ENCODE results near the gene SMIM30. TPM values are rescaled to one million over a fixed set of nuclear protein-coding genes. Genes with fewer than 3 reads are reported as not detected.

The SMIM30 gene
- total and polyA plus RNA-seq, 2 experiments from 2014 or later: 74.0 to 92.0 TPM

GRCh38 chr7:113143486-113144257, 25.3 kb upstream of the SMIM30 start:
- H3K9me3 ChIP-seq (ENCODE audit: low read depth): no peaks in the 10 kb centered on the region
- no peaks in the 10 kb centered on the region for H3K36me3 ChIP-seq (replicated peaks; ENCODE audit: insufficient read depth, low read depth)
- H3K79me2 ChIP-seq: no peaks in the 10 kb centered on the region
- H3K9me2 ChIP-seq (replicated peaks; ENCODE audit: insufficient read depth): no peaks in the 10 kb centered on the region
- no peaks in the 10 kb centered on the region for H3K4me1 ChIP-seq (ENCODE audit: insufficient read depth)
- DNase-seq (ENCODE audit: low spot score): no peak
- H3K27ac ChIP-seq: no peak overlapping the region
- no peaks in the 10 kb centered on the region for H4K20me1 ChIP-seq (ENCODE audit: insufficient read depth, poor library complexity, severe bottlenecking)
- WGBS (ENCODE audit: low lambda C conversion rate, missing lambda C conversion rate): 84% methylated on average over 2 of the region's 2 CpGs
- H2AFZ ChIP-seq: no peak overlapping the region
- no peak overlapping the region for H3K4me3 ChIP-seq
- TF ChIP-seq CTCF (IDR thresholded peaks at IDR 0.05; ENCODE audit: poor library complexity) (no peak), EZH2 (IDR thresholded peaks at IDR 0.05; ENCODE audit: borderline replicate concordance) (no peak)
- no peaks in the 10 kb centered on the region for H3K27me3 ChIP-seq
- no peak overlapping the region for H3K4me2 ChIP-seq

DNA sequence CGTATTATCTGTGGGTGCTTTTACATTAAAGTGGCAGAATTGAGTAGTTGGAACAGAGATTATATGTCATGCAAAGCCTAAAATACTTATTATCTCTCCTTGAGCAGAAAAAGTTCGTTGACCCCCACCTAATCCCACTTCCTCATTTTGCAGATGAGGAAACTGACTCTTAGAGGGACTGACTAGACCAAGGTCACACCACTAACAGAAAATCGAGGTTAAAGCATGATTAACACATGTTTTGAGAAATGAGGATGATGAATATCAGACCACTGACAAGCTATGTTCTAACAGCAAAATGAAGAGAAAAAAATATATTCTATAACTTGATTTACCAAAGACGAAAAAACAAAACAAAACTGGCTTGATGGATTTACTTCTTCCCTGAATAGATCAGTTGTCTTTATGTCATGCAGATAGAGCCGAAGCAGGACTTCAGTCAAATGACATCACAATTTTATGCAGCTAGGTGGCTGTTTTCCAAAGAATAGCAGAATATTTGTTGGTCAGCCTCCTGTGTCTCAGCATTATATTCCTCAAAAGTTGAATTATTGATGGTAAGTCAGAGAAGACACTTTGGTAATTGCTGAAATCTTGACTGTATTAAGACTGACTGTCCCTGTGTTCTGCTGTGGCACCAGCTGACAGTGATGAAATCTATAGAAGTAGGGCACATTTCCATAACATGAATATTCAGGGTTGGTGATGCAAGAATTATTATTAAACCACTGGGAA, 24.2 kb upstream of the SMIM30 start:
- H3K27me3 ChIP-seq: no peaks in the 10 kb centered on the region
- no peaks in the 10 kb centered on the region for H3K79me2 ChIP-seq
- no peak overlapping the region for H2AFZ ChIP-seq
- H3K36me3 ChIP-seq (replicated peaks; ENCODE audit: insufficient read depth, low read depth): no peaks in the 10 kb centered on the region
- no peak overlapping the region for H3K4me3 ChIP-seq
- H4K20me1 ChIP-seq (ENCODE audit: insufficient read depth, poor library complexity, severe bottlenecking): no peaks in the 10 kb centered on the region
- no peaks in the 10 kb centered on the region for H3K9me2 ChIP-seq (replicated peaks; ENCODE audit: insufficient read depth)
- H3K4me2 ChIP-seq: no peak overlapping the region
- no peak overlapping the region for H3K27ac ChIP-seq
- no peaks in the 10 kb centered on the region for H3K4me1 ChIP-seq (ENCODE audit: insufficient read depth)
- H3K9me3 ChIP-seq (ENCODE audit: low read depth): no peaks in the 10 kb centered on the region
- WGBS (ENCODE audit: low lambda C conversion rate, missing lambda C conversion rate): 75% methylated on average over 5 of the region's 5 CpGs
- TF ChIP-seq EZH2 (IDR thresholded peaks at IDR 0.05; ENCODE audit: borderline replicate concordance): no peak
- DNase-seq (ENCODE audit: low spot score): no peak

DNA sequence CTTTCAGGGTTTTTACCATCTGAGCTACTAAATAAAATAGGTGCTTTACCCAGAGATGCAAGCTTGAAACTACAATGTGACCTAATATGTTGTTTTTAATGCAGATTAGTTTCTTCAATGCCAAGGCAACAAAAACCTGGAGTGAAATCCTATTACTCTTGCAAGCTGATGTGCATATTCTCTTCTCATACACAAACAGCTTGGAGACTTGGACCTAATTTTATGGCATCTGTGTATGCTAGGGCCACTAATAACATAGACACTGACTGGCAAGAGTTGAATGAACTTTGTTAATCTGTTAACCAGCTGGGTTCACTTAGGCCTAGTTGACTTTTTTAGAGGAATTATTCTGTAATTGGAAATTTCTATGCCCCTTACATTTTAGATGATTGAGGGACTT, 23.4 kb upstream of the SMIM30 start:
- Histone ChIP-seq H3K36me3 (replicated peaks; ENCODE audit: insufficient read depth, low read depth) (no peaks in the 10 kb centered on the region), H3K4me3 (no peak overlapping the region), H3K9me2 (replicated peaks; ENCODE audit: insufficient read depth) (no peaks in the 10 kb centered on the region), H3K27ac (no peak overlapping the region), H3K4me1 (ENCODE audit: insufficient read depth) (no peaks in the 10 kb centered on the region), H3K27me3 (no peaks in the 10 kb centered on the region), H3K4me2 (no peak overlapping the region), H3K9me3 (ENCODE audit: low read depth) (no peaks in the 10 kb centered on the region), H4K20me1 (ENCODE audit: insufficient read depth, poor library complexity, severe bottlenecking) (no peaks in the 10 kb centered on the region), H3K79me2 (no peaks in the 10 kb centered on the region), H2AFZ (no peak overlapping the region)
- TF ChIP-seq EZH2phosphoT487 (IDR thresholded peaks at IDR 0.05; ENCODE audit: low read depth, severe bottlenecking, unreplicated experiment) (no peak), EZH2 (IDR thresholded peaks at IDR 0.05; ENCODE audit: borderline replicate concordance) (no peak), CTCF (IDR thresholded peaks at IDR 0.05; ENCODE audit: poor library complexity) (no peak)
- no peak for DNase-seq (ENCODE audit: low spot score)

DNA sequence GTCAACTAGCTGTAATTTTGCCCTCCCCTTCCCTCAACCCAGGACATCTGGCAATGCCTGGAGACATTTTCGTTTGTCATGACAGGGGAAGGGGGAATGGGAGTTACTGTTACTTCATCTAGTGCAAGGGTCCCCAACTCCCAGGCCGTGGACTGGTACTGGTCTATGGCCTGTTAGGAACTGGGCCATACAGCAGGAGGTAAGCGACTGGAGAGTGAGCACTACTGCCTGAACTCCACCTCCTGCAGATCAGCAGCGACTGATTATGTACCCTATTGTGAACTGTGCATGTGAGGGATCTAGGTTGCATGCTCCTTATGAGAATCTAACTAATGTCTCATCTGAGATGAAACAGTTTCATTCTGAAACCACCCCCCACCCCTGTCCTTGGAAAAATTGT, 22.6 kb upstream of the SMIM30 start:
- no peak overlapping the region for H3K27ac ChIP-seq
- WGBS (ENCODE audit: low lambda C conversion rate, missing lambda C conversion rate): 83% methylated on average over 4 of the region's 4 CpGs
- TF ChIP-seq CTCF (IDR thresholded peaks at IDR 0.05; ENCODE audit: poor library complexity): no peak
- TF ChIP-seq EZH2 (IDR thresholded peaks at IDR 0.05; ENCODE audit: borderline replicate concordance): no peak
- no peak for TF ChIP-seq EZH2phosphoT487 (IDR thresholded peaks at IDR 0.05; ENCODE audit: low read depth, severe bottlenecking, unreplicated experiment)

More for the DNA sequence above, 22.6 kb upstream of the SMIM30 start:
- no peaks in the 10 kb centered on the region for H4K20me1 ChIP-seq (ENCODE audit: insufficient read depth, poor library complexity, severe bottlenecking)
- no peaks in the 10 kb centered on the region for H3K79me2 ChIP-seq
- DNase-seq (ENCODE audit: low spot score): no peak
- no peaks in the 10 kb centered on the region for H3K9me3 ChIP-seq (ENCODE audit: low read depth)
- H3K9me2 ChIP-seq (replicated peaks; ENCODE audit: insufficient read depth): no peaks in the 10 kb centered on the region
- no peaks in the 10 kb centered on the region for H3K4me1 ChIP-seq (ENCODE audit: insufficient read depth)
- no peaks in the 10 kb centered on the region for H3K27me3 ChIP-seq
- no peak overlapping the region for H2AFZ ChIP-seq
- H3K4me2 ChIP-seq: no peak overlapping the region
- H3K36me3 ChIP-seq (replicated peaks; ENCODE audit: insufficient read depth, low read depth): no peaks in the 10 kb centered on the region
- H3K4me3 ChIP-seq: no peak overlapping the region

Data from hepatocyte (in vitro differentiated cells).